Endothelial cell of umbilical vein (primary cell): Measurements from ENCODE around the gene HDHD5.

Experiments used
- CTCF ChIP-seq, 2 donors: IDR thresholded peaks; 1 replicate in 1 of 2; 2 replicates in 1 of 2; pipeline ENCODE4 v1.5.1; 2011; ENCODE audit warnings: low read length in 2 of 2, mild to moderate bottlenecking in 2 of 2, moderate library complexity in 2 of 2, control low read depth in 1 of 2, inconsistent platforms in 1 of 2, low read depth in 1 of 2; ENCODE audit not compliant: insufficient read depth in 1 of 2; ENCODE audit errors: extremely low read depth in 1 of 2
- EZH2 ChIP-seq: IDR thresholded peaks from 2 replicates; pipeline ENCODE4 v1.6.1; 2012; ENCODE audit warnings: borderline replicate concordance, low read depth, mild to moderate bottlenecking, moderate library complexity, low read length, inconsistent platforms; ENCODE audit not compliant: severe bottlenecking
- FOS ChIP-seq: IDR thresholded peaks from 2 replicates; pipeline ENCODE4 v1.6.1; 2011; ENCODE audit warnings: mild to moderate bottlenecking, low read length, moderate library complexity, borderline replicate concordance; ENCODE audit not compliant: insufficient read depth
- MAX ChIP-seq: IDR thresholded peaks from 2 replicates; pipeline ENCODE4 v1.6.1; 2011; ENCODE audit not compliant: insufficient read depth, insufficient read length
- POLR2A ChIP-seq: IDR thresholded peaks from 2 replicates; pipeline ENCODE4 v1.6.1; 2012; ENCODE audit warnings: low read depth, mild to moderate bottlenecking, control low read depth, low read length
- POLR2AphosphoS5 ChIP-seq: IDR thresholded peaks from 2 replicates; pipeline ENCODE4 v1.6.1; 2012; ENCODE audit warnings: low read depth, mild to moderate bottlenecking, control low read depth, low read length, moderate library complexity; ENCODE audit not compliant: insufficient read depth

GRCh38 chr22:17110791-17111550 lies 48.1 kb downstream of the HDHD5 start:
- no peak for TF ChIP-seq POLR2AphosphoS5
- TF ChIP-seq CTCF (IDR thresholded peaks at IDR 0.05; ENCODE audit: extremely low read depth in 1 of 2, insufficient read depth in 1 of 2, low read depth in 1 of 2, low read length in 2 of 2): no peak
- no peak for TF ChIP-seq EZH2
- no peak for TF ChIP-seq MAX
- no peak for TF ChIP-seq POLR2A
- no peak for TF ChIP-seq FOS
